Measurements from ENCODE around the gene FOXO6. TPM values are rescaled to one million over a fixed set of nuclear protein-coding genes. Genes with fewer than 3 reads are reported as not detected.

Gene FOXO6
- total RNA-seq, 1 experiment from 2014 or later = 0.47 TPM

GRCh38 chr1:41430582-41430981 is 69.3 kb downstream of the FOXO6 start:
- CTCF ChIA-PET = no interaction called here
- H3K4me1 Mint-ChIP-seq (ENCODE audit: low read depth, unreplicated experiment) = peaks cover 34% of the 10 kb centered on the region
- no peaks in the 10 kb centered on the region for H3K36me3 Mint-ChIP-seq (ENCODE audit: insufficient read depth, unreplicated experiment)
- DNase-seq = no peak
- H3K27ac Mint-ChIP-seq (ENCODE audit: unreplicated experiment) = no peak overlapping the region
- BruUV-seq (replicated peaks) = no TSS peak
- intact Hi-C loops (cut with micrococcal nuclease; ENCODE audit: unreplicated experiment) = loop anchor here (5.0 kb wide), 1 partner anchor 148 kb away; no protein-coding TSS in a partner anchor
- H3K27me3 Mint-ChIP-seq (ENCODE audit: unreplicated experiment) = peaks cover 14% of the 10 kb centered on the region
- no peaks in the 10 kb centered on the region for H3K9me3 Mint-ChIP-seq (ENCODE audit: low read depth, unreplicated experiment)
- TF ChIP-seq CTCF (IDR thresholded peaks at IDR 0.05; ENCODE audit: unreplicated experiment) = no peak
- H3K4me3 Mint-ChIP-seq (ENCODE audit: low read depth, unreplicated experiment) = no peak overlapping the region

GRCh38 chr1:41431490-41432350 is 70.5 kb downstream of the FOXO6 start:
- Mint-ChIP-seq H3K36me3 (ENCODE audit: insufficient read depth, unreplicated experiment) (no peaks in the 10 kb centered on the region), H3K27me3 (ENCODE audit: unreplicated experiment) (peaks cover 14% of the 10 kb centered on the region), H3K27ac (ENCODE audit: unreplicated experiment) (no peak overlapping the region), H3K4me3 (ENCODE audit: low read depth, unreplicated experiment) (peak overlapping the region; percentile 50), H3K4me1 (ENCODE audit: low read depth, unreplicated experiment) (peaks cover 34% of the 10 kb centered on the region), H3K9me3 (ENCODE audit: low read depth, unreplicated experiment) (no peaks in the 10 kb centered on the region)
- intact Hi-C loops (cut with micrococcal nuclease; ENCODE audit: unreplicated experiment) = loop anchor here (1.0 to 5.0 kb wide), 2 partner anchors 108 to 149 kb away; no protein-coding TSS in a partner anchor
- no peak for DNase-seq
- BruUV-seq (replicated peaks) = no TSS peak
- no peak for TF ChIP-seq CTCF (IDR thresholded peaks at IDR 0.05; ENCODE audit: unreplicated experiment)
- CTCF ChIA-PET = interaction anchor here (1.1 to 3.4 kb wide), 8 partner anchors 11 to 567 kb away, joined by 3 to 27 read pairs (median 12); partner anchors contain the start of gene EDN2

Other genes with a start within 250 kb of the FOXO6 start
- 25.9 and 27.6 TPM in 2 replicates for gene SCMH1, start 119.1 kb upstream of the FOXO6 start, total RNA-seq (2022)
- gene EDN2, start 123.2 kb downstream of the FOXO6 start, total RNA-seq (2022) = 0.28 TPM in 1 of 2 replicates, not detected in the other

Data from Calu3 (cell line).